Skeletal muscle cell (primary cell): ENCODE data around the gene GRK2.

ENCODE experiments used
- DNase-seq: peaks from one replicate; pipeline ENCODE4 v3.0.0-alpha.2; 2010; ENCODE audit warnings: low read depth
- H3K4me3 ChIP-seq: 2 replicates; pipeline ENCODE4 v1.5.1; 2011; ENCODE audit warnings: low read depth, mild to moderate bottlenecking, control low read depth, low read length, moderate library complexity

The GRK2 gene

DNA sequence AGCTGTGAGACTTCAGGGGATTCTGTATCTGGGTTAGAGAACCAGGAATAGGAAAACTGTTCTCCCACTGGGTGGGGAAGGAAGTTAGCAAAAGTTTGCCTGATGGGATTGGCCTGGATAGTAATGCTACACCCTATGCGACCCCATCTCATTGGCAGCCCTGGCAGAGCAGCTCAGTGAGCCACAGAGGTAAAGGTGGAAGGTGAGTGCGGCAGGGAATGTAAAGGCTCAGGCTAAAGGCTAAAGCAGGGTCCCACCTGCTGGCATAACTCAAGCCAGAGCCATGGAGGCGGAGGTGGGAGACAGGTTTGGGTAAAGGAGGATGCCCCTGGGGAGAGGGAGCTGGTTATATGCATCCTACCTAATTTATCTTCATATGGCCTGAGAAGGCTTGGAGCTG is 55.8 kb downstream of the GRK2 start:
- no peak overlapping the region for H3K4me3 ChIP-seq
- no peak for DNase-seq

DNA sequence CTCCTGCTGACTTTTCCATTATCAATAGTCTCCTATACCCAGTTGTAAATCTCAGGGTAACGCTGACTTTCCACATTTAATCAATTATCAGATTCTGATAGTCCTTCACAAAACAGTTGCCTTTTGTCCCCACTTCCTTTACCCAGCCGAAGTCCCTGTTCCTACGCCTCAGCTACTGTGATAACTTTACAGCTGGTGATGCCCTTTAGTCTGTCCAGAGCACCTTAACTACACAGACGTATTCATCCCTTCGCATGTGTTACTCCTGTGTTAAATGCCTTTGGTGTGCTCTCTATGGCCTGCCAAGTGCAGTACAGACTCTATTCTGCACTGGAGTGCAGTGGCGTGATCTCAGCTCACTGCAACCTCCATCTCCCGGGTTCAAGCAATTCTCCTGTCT is 57.3 kb downstream of the GRK2 start:
- H3K4me3 ChIP-seq: no peak overlapping the region
- DNase-seq: no peak

DNA sequence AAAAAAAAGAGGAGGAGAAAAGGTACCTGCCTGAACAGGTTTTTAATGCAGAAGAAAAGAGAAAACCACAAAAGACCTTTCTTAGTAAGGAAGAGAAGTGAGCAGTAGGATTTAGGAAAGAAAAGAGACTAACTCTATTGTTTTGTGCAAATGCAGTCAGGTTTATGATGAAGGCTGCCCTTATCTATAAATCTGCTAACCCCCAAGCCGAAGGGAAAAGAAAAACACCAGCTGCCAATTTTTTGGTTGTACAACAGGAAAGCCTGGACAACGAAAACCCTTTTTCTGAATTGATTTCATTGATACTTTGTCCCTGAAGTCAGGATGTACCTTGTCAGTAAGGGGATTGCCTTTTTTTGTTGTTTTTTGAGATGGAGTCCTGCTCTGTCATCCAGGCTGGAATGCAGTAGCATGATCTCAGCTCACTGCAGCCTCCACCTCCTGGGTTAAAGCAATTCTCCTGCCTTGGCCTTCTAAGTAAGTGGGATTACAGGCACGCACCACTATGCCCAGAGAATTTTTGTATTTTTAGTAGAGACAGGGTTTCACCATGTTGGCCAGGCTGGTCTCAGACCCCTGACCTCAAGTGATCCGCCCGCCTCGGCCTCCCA is 65.9 kb downstream of the GRK2 start:
- no peak for DNase-seq
- no peak overlapping the region for H3K4me3 ChIP-seq
